Thoracic aorta (tissue), 2 donors: ENCODE measurements around the gene NFIX. TPM values are rescaled to one million over a fixed set of nuclear protein-coding genes. Genes with fewer than 3 reads are reported as not detected.

Experiments used
- ATAC-seq: fragments of 150-250 bp; one replicate; pipeline ENCODE4 v1.8.0; 2017; ENCODE audit warnings: low read depth; ENCODE audit not compliant: insufficient number of reproducible peaks, low FRiP score
- DNase-seq: peaks from one replicate; pipeline ENCODE4 v3.0.0-alpha.2; 2020; ENCODE audit warnings: low spot score
- H3K27ac ChIP-seq, 2 donors: fragments of 200-600 bp; sonication (generic); 1 replicate in 1 of 2; 2 replicates in 1 of 2; pipeline ENCODE4 v1.5.1; 2016; ENCODE audit warnings: mild to moderate bottlenecking in 2 of 2, moderate library complexity in 2 of 2
- H3K27me3 ChIP-seq: fragments of 200-600 bp; sonication (generic); replicated peaks from 2 replicates; pipeline ENCODE4 v1.6.0; 2016; ENCODE audit warnings: mild to moderate bottlenecking; ENCODE audit not compliant: insufficient read depth
- H3K36me3 ChIP-seq: fragments of 200-600 bp; sonication (generic); one replicate; pipeline ENCODE4 v1.5.1; 2016
- H3K4me1 ChIP-seq, 2 donors: fragments of 200-600 bp; sonication (generic); 1 replicate in 1 of 2; 2 replicates in 1 of 2; pipeline versions ENCODE4 v1.5.1 to v1.6.0; 2016; ENCODE audit warnings: low read depth in 2 of 2, mild to moderate bottlenecking in 1 of 2; ENCODE audit not compliant: control insufficient read depth in 1 of 2
- H3K4me3 ChIP-seq: fragments of 200-600 bp; sonication (generic); 2 replicates; pipeline ENCODE4 v1.5.1; 2016; ENCODE audit warnings: mild to moderate bottlenecking
- H3K9me3 ChIP-seq: fragments of 200-600 bp; sonication (generic); 2 replicates; pipeline ENCODE4 v1.5.1; 2016
- total RNA-seq, 2 donors: library from RNA; depleted of rRNA; stranded (reverse); fragments of >200 nt; gene quantifications; one replicate each; pipeline versions ENCODE4 v1.1.0 to v1.2.3, GENCODE V29; 2016
- TF ChIP-seq, protein P1 (sequence below): fragments of 200-600 bp; sonication (generic); IDR thresholded peaks from one replicate; pipeline ENCODE4 v1.5.1; 2019; ENCODE audit warnings: antibody characterized with exemption

Gene NFIX
- total RNA-seq, 2 donors from 2014 or later: 126 to 145 TPM

GRCh38 chr19:13014101-13014920 is 19.0 kb downstream of the NFIX start:
- H3K27ac ChIP-seq: peak overlapping the region; percentile 98 to 99
- DNase-seq (no peak), ATAC-seq (no peak)
- peak overlapping the region; percentile 81 for H3K4me3 ChIP-seq
- H3K27me3 ChIP-seq: no peaks in the 10 kb centered on the region
- TF ChIP-seq, protein P1, sequence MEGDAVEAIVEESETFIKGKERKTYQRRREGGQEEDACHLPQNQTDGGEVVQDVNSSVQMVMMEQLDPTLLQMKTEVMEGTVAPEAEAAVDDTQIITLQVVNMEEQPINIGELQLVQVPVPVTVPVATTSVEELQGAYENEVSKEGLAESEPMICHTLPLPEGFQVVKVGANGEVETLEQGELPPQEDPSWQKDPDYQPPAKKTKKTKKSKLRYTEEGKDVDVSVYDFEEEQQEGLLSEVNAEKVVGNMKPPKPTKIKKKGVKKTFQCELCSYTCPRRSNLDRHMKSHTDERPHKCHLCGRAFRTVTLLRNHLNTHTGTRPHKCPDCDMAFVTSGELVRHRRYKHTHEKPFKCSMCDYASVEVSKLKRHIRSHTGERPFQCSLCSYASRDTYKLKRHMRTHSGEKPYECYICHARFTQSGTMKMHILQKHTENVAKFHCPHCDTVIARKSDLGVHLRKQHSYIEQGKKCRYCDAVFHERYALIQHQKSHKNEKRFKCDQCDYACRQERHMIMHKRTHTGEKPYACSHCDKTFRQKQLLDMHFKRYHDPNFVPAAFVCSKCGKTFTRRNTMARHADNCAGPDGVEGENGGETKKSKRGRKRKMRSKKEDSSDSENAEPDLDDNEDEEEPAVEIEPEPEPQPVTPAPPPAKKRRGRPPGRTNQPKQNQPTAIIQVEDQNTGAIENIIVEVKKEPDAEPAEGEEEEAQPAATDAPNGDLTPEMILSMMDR: no peak
- H3K4me1 ChIP-seq: peaks cover 63 to 95% of the 10 kb centered on the region in 2 donors
- H3K36me3 ChIP-seq: no peaks in the 10 kb centered on the region
- no peaks in the 10 kb centered on the region for H3K9me3 ChIP-seq

DNA sequence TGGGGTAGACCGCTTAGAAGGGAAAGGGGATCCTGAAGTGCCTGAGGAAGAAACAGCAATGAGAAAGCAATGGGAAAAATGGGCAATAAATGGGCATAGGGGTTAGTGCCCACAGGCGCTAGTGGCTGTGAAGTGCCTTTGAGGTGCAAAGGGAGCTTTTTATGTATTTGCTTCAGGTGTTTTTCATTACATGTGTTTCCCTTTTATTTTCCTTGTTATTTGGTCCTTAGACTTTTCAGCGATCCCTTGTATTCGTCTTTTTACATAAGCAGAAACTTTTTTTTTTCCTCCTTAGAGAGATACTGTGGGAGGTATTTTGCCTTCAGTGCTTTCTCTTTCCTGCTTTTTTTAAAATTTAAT is 19.6 kb downstream of the NFIX start:
- no peak for ATAC-seq
- Histone ChIP-seq H3K36me3 (no peaks in the 10 kb centered on the region), H3K27me3 (no peaks in the 10 kb centered on the region), H3K9me3 (no peaks in the 10 kb centered on the region), H3K4me3 (peak overlapping the region; percentile 81), H3K4me1 (peaks cover 63 to 95% of the 10 kb centered on the region in 2 donors), H3K27ac (peak overlapping the region; percentile 98 to 99)
- DNase-seq: no peak
- TF ChIP-seq, protein P1: no peak

DNA sequence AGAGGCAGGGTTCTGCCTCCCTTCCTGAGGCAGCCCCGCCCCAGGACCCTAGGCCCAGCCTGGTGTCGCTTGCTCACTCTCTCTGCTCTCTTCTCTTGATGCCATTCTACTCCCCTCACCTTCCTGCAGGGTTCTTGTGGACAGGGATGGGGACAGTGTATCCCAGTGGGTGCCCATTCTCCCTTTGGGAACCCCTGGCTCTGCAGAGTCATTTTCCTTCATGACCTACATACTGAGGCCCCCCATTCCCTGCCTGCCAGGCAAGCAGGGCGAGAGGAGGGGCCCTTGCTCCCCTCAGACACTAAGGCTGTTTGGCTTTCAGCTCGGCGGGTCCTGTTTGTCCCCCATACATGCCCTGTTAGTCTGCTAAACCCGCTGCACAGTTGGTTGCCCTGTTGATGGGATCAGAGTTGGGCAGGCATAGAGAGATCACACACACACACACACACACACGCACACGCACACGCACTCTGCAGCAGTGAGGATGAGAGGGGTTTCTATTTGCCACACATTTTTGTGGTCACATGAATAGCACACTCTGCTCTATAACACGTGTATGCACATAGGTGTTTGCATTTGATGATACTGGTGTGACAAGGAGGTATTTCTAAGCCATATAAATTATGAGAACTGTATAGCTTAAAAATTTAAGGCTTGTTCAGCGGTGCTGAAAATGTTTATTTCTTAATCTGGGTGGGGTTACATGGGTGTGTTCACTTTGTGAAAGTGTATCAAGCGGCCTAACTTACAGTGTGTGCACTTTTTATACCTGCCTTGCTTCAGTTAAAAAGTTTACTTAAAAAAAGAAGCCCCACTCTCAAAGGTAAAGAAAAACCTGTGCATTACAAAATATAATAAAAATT is 20.3 kb downstream of the NFIX start:
- peak overlapping the region; percentile 98 to 99 for H3K27ac ChIP-seq
- peaks cover 63 to 95% of the 10 kb centered on the region in 2 donors for H3K4me1 ChIP-seq
- H3K36me3 ChIP-seq: no peaks in the 10 kb centered on the region
- DNase-seq (no peak), ATAC-seq (no peak)
- H3K4me3 ChIP-seq: peak overlapping the region; percentile 81
- no peaks in the 10 kb centered on the region for H3K27me3 ChIP-seq
- no peaks in the 10 kb centered on the region for H3K9me3 ChIP-seq
- TF ChIP-seq, protein P1: no peak

GRCh38 chr19:13016245-13016627 is 21.0 kb downstream of the NFIX start:
- Histone ChIP-seq H3K27me3 (no peaks in the 10 kb centered on the region), H3K9me3 (no peaks in the 10 kb centered on the region), H3K36me3 (no peaks in the 10 kb centered on the region), H3K4me3 (peak overlapping the region; percentile 69), H3K4me1 (peaks cover 63 to 95% of the 10 kb centered on the region in 2 donors), H3K27ac (peak overlapping the region; percentile 98 to 99)
- TF ChIP-seq, protein P1: no peak
- DNase-seq: no peak
- ATAC-seq: no peak
